HUES64 (cell line): ENCODE measurements around the gene MVB12B.

Experiments used
- H3K27ac ChIP-seq: 2 replicates; pipeline ENCODE4 v1.7.0; 2013; ENCODE audit warnings: low read depth, low read length, inconsistent platforms
- H3K27me3 ChIP-seq: 2 replicates; pipeline ENCODE4 v1.6.1; 2013; ENCODE audit warnings: mild to moderate bottlenecking, low read length; ENCODE audit not compliant: insufficient read depth
- H3K36me3 ChIP-seq: 2 replicates; pipeline ENCODE4 v1.6.1; 2013; ENCODE audit warnings: mild to moderate bottlenecking, low read length; ENCODE audit not compliant: insufficient read depth
- H3K4me1 ChIP-seq: 2 replicates; pipeline ENCODE4 v1.6.1; 2013; ENCODE audit warnings: mild to moderate bottlenecking, low read length, moderate library complexity; ENCODE audit not compliant: insufficient read depth
- H3K4me3 ChIP-seq: 2 replicates; pipeline ENCODE4 v1.5.1; 2013; ENCODE audit warnings: mild to moderate bottlenecking, low read length, moderate library complexity
- H3K9ac ChIP-seq: 2 replicates; pipeline ENCODE4 v1.6.1; 2013; ENCODE audit warnings: mild to moderate bottlenecking, low read depth, low read length
- H3K9me3 ChIP-seq: 2 replicates; pipeline ENCODE4 v1.6.1; 2013; ENCODE audit warnings: low read depth, low read length; ENCODE audit not compliant: insufficient read depth
- WGBS: fragments of 150-250, 120-280 bp; methylation state at CpG from one replicate; pipeline ENCODE4 v1.1.7; 2013; ENCODE audit warnings: missing lambda C conversion rate; 5-methylcytosine and 5-hydroxymethylcytosine counted together

The MVB12B gene

DNA sequence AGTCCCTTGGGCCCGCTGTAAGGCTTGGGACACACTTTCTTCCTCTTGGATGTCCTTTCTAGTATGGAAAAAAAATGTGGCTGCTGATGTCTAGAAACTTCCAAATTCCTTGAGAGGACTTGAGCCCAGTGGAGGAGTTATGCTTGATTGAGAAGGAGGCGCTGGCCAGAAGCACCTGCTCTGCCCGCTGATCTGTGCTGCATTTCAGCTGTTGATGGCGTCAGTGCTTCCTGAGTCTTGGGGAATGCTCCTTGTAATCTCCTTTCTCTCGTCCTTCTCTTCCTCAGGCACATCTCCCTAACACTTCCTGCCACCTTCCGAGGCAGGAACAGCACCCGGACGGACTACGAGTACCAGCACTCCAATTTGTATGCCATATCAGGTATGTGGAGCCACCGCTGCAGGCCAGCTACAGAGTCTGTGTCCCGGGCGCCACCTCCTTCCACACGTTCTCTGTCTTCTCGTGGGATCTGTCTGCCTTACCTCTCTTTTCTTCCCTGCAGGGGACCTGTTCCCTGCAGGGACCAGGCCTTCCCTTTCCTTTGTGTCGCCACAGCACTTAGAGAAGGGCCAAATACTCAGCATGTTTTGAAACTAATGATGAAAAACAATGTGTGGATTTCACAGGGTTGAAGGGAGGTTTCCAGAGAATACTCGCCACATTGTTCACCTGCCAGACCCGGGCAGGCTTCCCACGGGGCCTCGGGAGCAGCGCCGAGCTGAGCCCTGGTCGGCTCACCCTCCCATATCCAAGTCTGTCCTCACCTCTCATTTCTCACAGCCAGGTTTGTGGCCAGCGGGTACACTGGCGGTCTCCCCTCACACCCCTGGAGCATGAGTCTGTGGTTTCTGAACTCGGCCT is 95.2 kb downstream of the MVB12B start:
- H3K4me1 ChIP-seq = peaks cover 17% of the 10 kb centered on the region; the same call in 1 of the 2 replicates
- 0 out of 2 replicates have a peak overlapping the region, but pooled peaks have one; percentile 36 for H3K9ac ChIP-seq
- no peaks in the 10 kb centered on the region for H3K36me3 ChIP-seq
- 54% methylated on average over 25 of the region's 25 CpGs for WGBS
- H3K4me3 ChIP-seq = no peak overlapping the region
- H3K9me3 ChIP-seq = no peaks in the 10 kb centered on the region
- H3K27me3 ChIP-seq = no peaks in the 10 kb centered on the region
- peak overlapping the region; percentile 48; the same call in 1 of the 2 replicates for H3K27ac ChIP-seq

GRCh38 chr9:126423142-126423915 is 96.7 kb downstream of the MVB12B start:
- Histone ChIP-seq H3K36me3 (no peaks in the 10 kb centered on the region), H3K27ac (no peak overlapping the region), H3K9ac (no peak overlapping the region), H3K4me3 (no peak overlapping the region), H3K9me3 (no peaks in the 10 kb centered on the region), H3K27me3 (no peaks in the 10 kb centered on the region), H3K4me1 (peaks cover 17% of the 10 kb centered on the region; the same call in 1 of the 2 replicates)
- WGBS = 87% methylated on average over 10 of the region's 10 CpGs

- H3K27ac ChIP-seq = no peak overlapping the region
- H3K4me3 ChIP-seq = no peak overlapping the region
- 84% methylated on average over 3 of the region's 3 CpGs for WGBS
These were observed 97.2 kb downstream of the MVB12B start for GRCh38 chr9:126423916-126424185.

GRCh38 chr9:126424511-126424910 is 97.9 kb downstream of the MVB12B start:
- Histone ChIP-seq H3K4me1 (peaks cover 17% of the 10 kb centered on the region; the same call in 1 of the 2 replicates), H3K4me3 (no peak overlapping the region), H3K27ac (no peak overlapping the region), H3K9ac (no peak overlapping the region), H3K27me3 (no peaks in the 10 kb centered on the region), H3K36me3 (no peaks in the 10 kb centered on the region), H3K9me3 (no peaks in the 10 kb centered on the region)
- WGBS = 84% methylated on average over 7 of the region's 8 CpGs

More at GRCh38 chr9:126423916-126424185, 97.2 kb downstream of the MVB12B start:
- Histone ChIP-seq H3K9me3 (no peaks in the 10 kb centered on the region), H3K36me3 (no peaks in the 10 kb centered on the region), H3K9ac (no peak overlapping the region), H3K4me1 (peaks cover 17% of the 10 kb centered on the region; the same call in 1 of the 2 replicates), H3K27me3 (no peaks in the 10 kb centered on the region)

GRCh38 chr9:126428534-126429175 is 102.0 kb downstream of the MVB12B start:
- 0 out of 2 replicates have a peak, but pooled peaks cover 5% of the 10 kb centered on the region for H3K4me1 ChIP-seq
- no peak overlapping the region for H3K9ac ChIP-seq
- 94% methylated on average over 9 of the region's 9 CpGs for WGBS
- H3K9me3 ChIP-seq = no peaks in the 10 kb centered on the region
- H3K36me3 ChIP-seq = no peaks in the 10 kb centered on the region
- no peaks in the 10 kb centered on the region for H3K27me3 ChIP-seq
- no peak overlapping the region for H3K27ac ChIP-seq
- no peak overlapping the region for H3K4me3 ChIP-seq

DNA sequence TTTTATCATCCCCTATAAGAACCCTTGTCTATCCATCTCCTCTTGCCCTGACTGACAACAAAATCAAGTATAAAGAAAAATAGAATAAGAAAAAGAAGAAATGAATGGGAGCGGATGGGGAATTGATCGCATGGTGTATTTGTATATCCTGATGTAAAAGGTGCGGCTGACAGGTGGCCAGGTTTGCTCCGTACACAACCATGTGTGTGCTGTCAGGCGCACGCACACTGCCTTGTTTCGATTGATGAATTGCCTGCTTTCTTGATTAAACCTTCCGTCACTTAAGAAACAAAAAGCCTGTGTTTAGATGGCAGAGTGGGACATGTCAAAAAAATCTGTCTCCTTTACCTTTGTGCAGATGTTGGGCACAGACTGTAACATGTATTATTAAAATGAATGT is 102.6 kb downstream of the MVB12B start:
- 96% methylated on average over 8 of the region's 8 CpGs for WGBS
- Histone ChIP-seq H3K27me3 (no peaks in the 10 kb centered on the region), H3K4me3 (no peak overlapping the region), H3K9me3 (no peaks in the 10 kb centered on the region), H3K36me3 (no peaks in the 10 kb centered on the region), H3K4me1 (0 out of 2 replicates have a peak, but pooled peaks cover 5% of the 10 kb centered on the region), H3K9ac (no peak overlapping the region), H3K27ac (no peak overlapping the region)

DNA sequence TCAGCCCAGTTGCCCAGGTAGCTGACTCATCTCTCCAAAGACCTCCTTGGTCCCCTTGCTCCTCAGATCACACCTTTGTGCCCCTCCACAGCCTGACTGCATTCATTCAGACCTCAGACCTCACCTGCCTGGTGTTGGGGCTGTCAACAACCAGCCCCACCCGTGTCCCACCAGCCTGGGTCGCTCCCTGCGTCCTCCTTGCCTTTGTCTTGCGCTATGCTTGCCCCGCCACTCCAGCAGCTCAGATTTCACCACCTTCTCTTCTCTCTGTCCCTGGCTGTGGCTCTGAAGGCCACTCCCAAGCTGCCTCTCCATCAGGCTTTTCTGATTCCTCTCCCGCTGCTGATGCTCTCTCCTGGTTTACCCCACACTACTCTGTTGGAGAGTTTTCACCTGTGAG is 103.5 kb downstream of the MVB12B start:
- Histone ChIP-seq H3K9me3 (no peaks in the 10 kb centered on the region), H3K27me3 (no peaks in the 10 kb centered on the region), H3K27ac (no peak overlapping the region), H3K36me3 (no peaks in the 10 kb centered on the region), H3K9ac (no peak overlapping the region), H3K4me1 (0 out of 2 replicates have a peak, but pooled peaks cover 5% of the 10 kb centered on the region), H3K4me3 (no peak overlapping the region)
- 71% methylated on average over 6 of the region's 6 CpGs for WGBS

- Histone ChIP-seq H3K9ac (no peak overlapping the region), H3K9me3 (no peaks in the 10 kb centered on the region), H3K27me3 (no peaks in the 10 kb centered on the region), H3K4me1 (0 out of 2 replicates have a peak, but pooled peaks cover 5% of the 10 kb centered on the region), H3K27ac (no peak overlapping the region), H3K4me3 (no peak overlapping the region), H3K36me3 (no peaks in the 10 kb centered on the region)
- WGBS = 94% methylated on average over 9 of the region's 11 CpGs
These were observed 104.6 kb downstream of the MVB12B start for GRCh38 chr9:126431077-126431742.

GRCh38 chr9:126432659-126433058 is 106.0 kb downstream of the MVB12B start:
- Histone ChIP-seq H3K36me3 (no peaks in the 10 kb centered on the region), H3K4me1 (peaks cover 15% of the 10 kb centered on the region; the same call in 1 of the 2 replicates), H3K27me3 (no peaks in the 10 kb centered on the region), H3K4me3 (no peak overlapping the region), H3K27ac (no peak overlapping the region), H3K9me3 (no peaks in the 10 kb centered on the region), H3K9ac (no peak overlapping the region)
- 82% methylated on average over 7 of the region's 7 CpGs for WGBS

DNA sequence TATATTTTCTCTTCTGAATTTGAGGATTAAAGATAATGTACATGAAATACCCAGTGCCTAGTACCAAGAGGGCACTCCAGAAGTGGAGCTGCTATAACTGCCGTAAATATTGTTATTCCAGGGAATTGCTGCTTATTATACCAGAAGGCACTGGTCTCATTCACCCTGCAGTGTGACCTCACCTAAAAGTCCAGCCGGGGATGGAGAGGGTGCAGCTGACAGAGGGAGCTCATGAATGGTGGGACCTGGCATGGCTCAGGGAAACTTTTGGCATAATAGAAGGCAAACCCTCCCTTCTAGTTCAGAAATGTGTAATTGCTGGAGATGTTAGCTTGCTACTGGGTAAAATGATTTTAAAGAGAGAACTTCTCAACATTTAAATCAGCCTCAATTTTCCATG is 108.5 kb downstream of the MVB12B start:
- Histone ChIP-seq H3K4me3 (no peak overlapping the region), H3K9me3 (no peaks in the 10 kb centered on the region), H3K27ac (no peak overlapping the region), H3K36me3 (no peaks in the 10 kb centered on the region), H3K27me3 (no peaks in the 10 kb centered on the region), H3K4me1 (peaks cover 14% of the 10 kb centered on the region; the same call in 1 of the 2 replicates), H3K9ac (no peak overlapping the region)
- 88% methylated on average over 2 of the region's 2 CpGs for WGBS
